Muscle layer of colon (tissue), 2 donors: ENCODE results near the gene CD160.
"Not testable (repeated sequence)": the region's sequence is repeated elsewhere in the genome, so short reads cannot be mapped to it uniquely, and the experiment has no call there.

Experiments used
- H3K27ac ChIP-seq: one replicate; pipeline ENCODE4 v1.7.0; 2013; ENCODE audit warnings: low read depth, mild to moderate bottlenecking, low read length, moderate library complexity
- H3K27me3 ChIP-seq, 2 donors: one replicate each; pipeline ENCODE4 v1.7.0; 2013; ENCODE audit warnings: low read length in 2 of 2, mild to moderate bottlenecking in 2 of 2; ENCODE audit not compliant: insufficient read depth in 2 of 2, control insufficient read depth in 1 of 2
- H3K36me3 ChIP-seq: one replicate; pipeline ENCODE4 v1.7.0; 2013; ENCODE audit warnings: mild to moderate bottlenecking, low read length; ENCODE audit not compliant: insufficient read depth
- H3K4me1 ChIP-seq: one replicate; pipeline ENCODE4 v1.7.0; 2013; ENCODE audit warnings: mild to moderate bottlenecking, low read length; ENCODE audit not compliant: insufficient read depth
- H3K4me3 ChIP-seq, 2 donors: one replicate each; pipeline ENCODE4 v1.7.0; 2013; ENCODE audit warnings: low read length in 2 of 2, low read depth in 1 of 2, mild to moderate bottlenecking in 1 of 2, moderate library complexity in 1 of 2
- H3K9ac ChIP-seq: one replicate; pipeline ENCODE4 v1.7.0; 2013; ENCODE audit warnings: low read length
- H3K9me3 ChIP-seq: one replicate; pipeline ENCODE4 v1.7.0; 2013; ENCODE audit warnings: mild to moderate bottlenecking, low read length
- donor health status: abdominal sarcoma.
- donor health status: Adenocarcinoma of cecum.

The CD160 gene

GRCh38 chr1:145736191-145736590 lies 16.9 kb downstream of the CD160 start:
- Histone ChIP-seq H3K36me3 (peaks cover 2% of the 10 kb centered on the region), H3K27ac (no peak overlapping the region), H3K4me1 (no peaks in the 10 kb centered on the region), H3K27me3 (no peaks in the 10 kb centered on the region), H3K9ac (no peak overlapping the region), H3K9me3 (no peaks in the 10 kb centered on the region), H3K4me3 (no peak overlapping the region)

GRCh38 chr1:145740269-145740668 lies 21.0 kb downstream of the CD160 start:
- H3K36me3 ChIP-seq: peaks cover 24% of the 10 kb centered on the region
- no peak overlapping the region for H3K27ac ChIP-seq
- H3K4me1 ChIP-seq: no peaks in the 10 kb centered on the region

GRCh38 chr1:145747398-145748247 lies 28.3 kb downstream of the CD160 start:
- Histone ChIP-seq H3K9me3 (no peaks in the 10 kb centered on the region), H3K4me3 (no peak overlapping the region), H3K27me3 (no peaks in the 10 kb centered on the region), H3K4me1 (no peaks in the 10 kb centered on the region), H3K27ac (no peak overlapping the region), H3K36me3 (peaks cover 42% of the 10 kb centered on the region), H3K9ac (no peak overlapping the region)

More at GRCh38 chr1:145740269-145740668, 21.0 kb downstream of the CD160 start:
- Histone ChIP-seq H3K4me3 (no peak overlapping the region), H3K27me3 (no peaks in the 10 kb centered on the region), H3K9ac (no peak overlapping the region), H3K9me3 (no peaks in the 10 kb centered on the region)

DNA sequence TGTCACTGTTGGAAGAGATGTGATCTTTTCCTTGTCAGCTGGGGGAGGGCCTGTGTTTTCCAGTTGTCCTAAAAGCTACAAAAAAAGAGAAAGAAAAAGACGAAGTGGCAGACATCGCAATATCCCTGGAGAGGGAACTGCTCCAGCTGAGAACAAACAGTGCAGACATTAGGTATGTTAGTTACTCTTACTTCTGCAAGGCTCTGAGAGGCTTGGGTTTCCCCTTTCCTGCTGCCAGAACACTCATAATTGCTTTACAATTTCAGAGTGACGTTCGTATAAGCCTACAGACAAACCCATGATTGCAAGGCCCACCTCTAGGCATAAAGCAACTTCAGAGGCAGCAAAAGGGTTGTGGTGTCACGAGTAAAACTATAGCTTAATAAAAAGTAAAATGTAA lies 31.1 kb downstream of the CD160 start:
- Histone ChIP-seq H3K9ac (no peak overlapping the region), H3K27ac (no peak overlapping the region), H3K9me3 (no peaks in the 10 kb centered on the region), H3K27me3 (no peaks in the 10 kb centered on the region), H3K4me3 (no peak overlapping the region), H3K4me1 (no peaks in the 10 kb centered on the region), H3K36me3 (peaks cover 28% of the 10 kb centered on the region)

DNA sequence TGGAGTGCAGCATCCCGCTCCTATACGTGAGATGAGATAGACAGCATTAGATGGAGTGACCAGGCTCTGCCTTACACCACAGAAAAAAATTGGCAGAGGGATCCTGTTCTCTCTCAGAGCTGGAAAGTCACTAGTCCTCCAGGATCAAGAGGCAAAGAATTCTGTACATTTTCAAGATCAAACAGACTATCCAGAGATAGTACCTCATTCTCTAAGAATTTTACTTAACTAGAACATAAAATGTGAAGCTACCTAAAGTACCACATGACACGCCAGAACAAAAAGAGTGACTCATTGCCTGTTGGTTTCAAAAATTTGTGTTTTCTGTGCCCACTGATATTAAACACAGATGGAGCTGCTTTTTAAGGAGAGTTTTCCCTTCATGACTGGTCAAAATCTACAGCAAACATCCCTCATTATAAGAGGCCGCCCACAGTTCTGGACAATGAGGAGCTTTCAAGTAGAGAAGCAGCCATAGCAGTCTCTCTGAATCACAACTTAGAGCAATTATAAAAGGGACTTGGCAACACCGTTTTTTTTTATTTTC lies 32.3 kb downstream of the CD160 start:
- Histone ChIP-seq H3K27ac (no peak overlapping the region), H3K4me1 (no peaks in the 10 kb centered on the region), H3K4me3 (no peak overlapping the region), H3K9ac (no peak overlapping the region), H3K36me3 (peaks cover 28% of the 10 kb centered on the region), H3K9me3 (no peaks in the 10 kb centered on the region), H3K27me3 (no peaks in the 10 kb centered on the region)

DNA sequence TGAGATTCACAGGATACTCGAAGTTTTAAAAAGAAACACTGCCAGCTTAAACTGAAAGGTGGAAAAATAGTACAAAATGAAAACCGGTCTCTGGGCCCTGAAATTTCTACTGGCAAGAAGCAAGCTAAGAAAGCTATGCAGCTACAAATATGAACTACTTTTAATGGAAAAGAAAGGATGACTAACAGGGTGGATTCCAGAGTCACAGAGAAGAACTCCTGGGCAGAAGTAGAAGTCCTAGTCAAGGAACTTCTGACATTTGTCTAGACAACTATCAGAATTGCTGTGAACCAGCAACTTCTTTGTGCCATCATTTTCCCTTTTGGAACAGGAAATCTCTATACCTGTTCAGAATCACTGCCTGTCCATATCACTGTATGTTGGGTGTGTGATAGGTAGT lies 38.1 kb downstream of the CD160 start:
- H3K9me3 ChIP-seq: no peaks in the 10 kb centered on the region
- no peak overlapping the region for H3K27ac ChIP-seq
- no peaks in the 10 kb centered on the region for H3K4me1 ChIP-seq
- H3K36me3 ChIP-seq: peaks cover 7% of the 10 kb centered on the region
- H3K27me3 ChIP-seq: no peaks in the 10 kb centered on the region
- no peak overlapping the region for H3K9ac ChIP-seq
- no peak overlapping the region for H3K4me3 ChIP-seq

DNA sequence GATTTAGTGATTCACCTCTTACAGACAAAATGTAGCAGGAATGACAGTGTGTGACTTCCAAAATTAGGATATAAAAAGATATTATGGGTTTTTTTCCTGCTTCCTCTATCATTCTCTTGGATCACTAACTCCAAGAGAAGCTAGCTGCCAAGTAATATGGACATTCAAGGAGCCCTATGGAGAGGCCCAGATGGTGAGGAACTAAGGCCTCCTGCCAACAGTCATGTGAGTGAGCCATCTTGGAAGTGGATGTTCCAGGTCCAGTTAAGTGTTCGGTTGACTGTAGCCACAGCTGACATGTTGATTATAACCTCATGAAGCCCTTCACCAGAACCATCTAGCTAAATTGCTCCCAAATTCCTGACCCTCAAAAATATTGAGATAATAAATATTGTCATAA lies 38.8 kb downstream of the CD160 start:
- Histone ChIP-seq H3K4me3 (no peak overlapping the region), H3K27ac (no peak overlapping the region), H3K9ac (no peak overlapping the region), H3K27me3 (no peaks in the 10 kb centered on the region), H3K4me1 (no peaks in the 10 kb centered on the region), H3K9me3 (no peaks in the 10 kb centered on the region), H3K36me3 (peaks cover 7% of the 10 kb centered on the region)

DNA sequence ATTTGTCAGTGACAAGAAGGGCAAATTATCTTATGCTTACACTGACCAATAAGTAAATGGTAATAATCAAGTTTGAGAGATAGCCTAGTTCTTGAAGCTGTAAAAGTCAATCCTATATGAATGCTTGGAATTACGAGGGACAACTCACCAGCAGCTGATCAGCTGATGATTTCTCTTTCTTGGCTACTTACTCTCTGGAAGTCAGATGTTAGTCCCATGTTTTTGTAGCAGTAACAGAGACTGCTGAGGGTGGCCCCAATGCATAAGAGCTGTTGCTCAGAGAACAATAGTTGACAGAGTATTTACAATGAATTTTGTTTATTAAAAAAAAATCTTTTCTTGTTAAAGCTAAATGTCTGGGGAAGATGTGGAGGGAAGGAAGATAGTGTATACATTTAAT lies 39.3 kb downstream of the CD160 start:
- Histone ChIP-seq H3K9ac (no peak overlapping the region), H3K4me3 (no peak overlapping the region), H3K36me3 (peaks cover 7% of the 10 kb centered on the region), H3K27ac (no peak overlapping the region), H3K9me3 (no peaks in the 10 kb centered on the region), H3K4me1 (no peaks in the 10 kb centered on the region), H3K27me3 (no peaks in the 10 kb centered on the region)

GRCh38 chr1:145759721-145760120 lies 40.4 kb downstream of the CD160 start:
- Histone ChIP-seq H3K27ac (no peak overlapping the region), H3K9me3 (no peaks in the 10 kb centered on the region)

DNA sequence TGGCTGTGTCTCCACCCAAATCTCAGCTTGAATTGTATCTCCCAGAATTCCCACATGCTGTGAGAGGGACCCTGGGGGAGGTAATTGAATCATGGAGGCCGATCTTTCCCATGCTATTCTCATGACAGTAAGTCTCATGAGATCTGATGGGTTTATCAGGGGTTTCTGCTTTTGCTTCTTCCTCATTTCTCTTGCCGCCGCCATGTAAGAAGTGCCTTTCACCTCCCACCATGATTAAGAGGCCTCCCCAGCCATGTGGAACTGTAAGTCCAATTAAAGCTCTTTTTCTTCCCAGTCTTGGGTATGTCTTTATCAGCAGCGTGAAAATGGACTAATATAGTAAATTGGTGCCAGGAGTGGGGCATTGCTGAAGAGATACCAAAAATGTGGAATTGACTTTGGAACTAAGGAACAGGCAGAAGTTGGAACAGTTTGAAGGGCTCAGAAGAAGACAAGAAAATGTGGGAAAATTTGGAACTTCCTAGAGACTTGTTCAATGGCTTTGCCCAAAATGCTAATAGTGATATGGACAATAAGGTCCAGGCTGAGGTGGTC lies 41.2 kb downstream of the CD160 start:
- not testable (repeated sequence) for H3K4me3 ChIP-seq, H3K27me3 ChIP-seq, H3K4me1 ChIP-seq, H3K27ac ChIP-seq, H3K36me3 ChIP-seq, H3K9ac ChIP-seq, H3K9me3 ChIP-seq

More at GRCh38 chr1:145759721-145760120, 40.4 kb downstream of the CD160 start:
- H3K4me1 ChIP-seq: no peaks in the 10 kb centered on the region
- H3K36me3 ChIP-seq: peaks cover 7% of the 10 kb centered on the region
- H3K27me3 ChIP-seq: no peaks in the 10 kb centered on the region
- H3K4me3 ChIP-seq: no peak overlapping the region
- no peak overlapping the region for H3K9ac ChIP-seq

- not testable (repeated sequence) for H3K9ac ChIP-seq, H3K4me3 ChIP-seq, H3K27me3 ChIP-seq, H3K4me1 ChIP-seq, H3K36me3 ChIP-seq, H3K9me3 ChIP-seq, H3K27ac ChIP-seq
These were observed 42.2 kb downstream of the CD160 start for GRCh38 chr1:145761498-145761897.

GRCh38 chr1:145762001-145762400 lies 42.7 kb downstream of the CD160 start:
- H3K27ac ChIP-seq, H3K9ac ChIP-seq, H3K4me3 ChIP-seq, H3K9me3 ChIP-seq, H3K27me3 ChIP-seq, H3K36me3 ChIP-seq, H3K4me1 ChIP-seq: not testable (repeated sequence)
